ENCODE measurements around the gene PDCD4.
"Not testable (repeated sequence)": the region's sequence is repeated elsewhere in the genome, so short reads cannot be mapped to it uniquely, and the experiment has no call there.

The PDCD4 gene

GRCh38 chr10:110861930-110862649, 9.6 kb upstream of the PDCD4 start:
- DNase-seq: no peak

GRCh38 chr10:110862961-110863360, 8.8 kb upstream of the PDCD4 start:
- DNase-seq: no peak

GRCh38 chr10:110863361-110863760, 8.4 kb upstream of the PDCD4 start:
- no peak for DNase-seq

GRCh38 chr10:110863956-110864355, 7.8 kb upstream of the PDCD4 start:
- no peak for DNase-seq

- peak; percentile 86 for DNase-seq
Measured at GRCh38 chr10:110864662-110865140, 7.0 kb upstream of the PDCD4 start.

GRCh38 chr10:110865186-110865808, 6.4 kb upstream of the PDCD4 start:
- no peak for DNase-seq

GRCh38 chr10:110865809-110866482, 5.8 kb upstream of the PDCD4 start:
- no peak for DNase-seq

GRCh38 chr10:110867011-110867806, 4.5 kb upstream of the PDCD4 start:
- not testable (repeated sequence) for DNase-seq

GRCh38 chr10:110867807-110868465, 3.8 kb upstream of the PDCD4 start:
- no peak for DNase-seq

- peak; percentile 39 for DNase-seq
Measured at GRCh38 chr10:110868981-110869380, 2.7 kb upstream of the PDCD4 start.

GRCh38 chr10:110870823-110871297, 868 bp upstream of the PDCD4 start:
- no peak for DNase-seq

- DNase-seq: peak; percentile 79
Measured at GRCh38 chr10:110872145-110872983, 636 bp downstream of the PDCD4 start.

- DNase-seq: no peak
Measured at GRCh38 chr10:110872984-110873923, 1.5 kb downstream of the PDCD4 start.

- DNase-seq: no peak
Measured at GRCh38 chr10:110873951-110874350, 2.2 kb downstream of the PDCD4 start.

- no peak for DNase-seq
Measured at GRCh38 chr10:110876000-110876399, 4.3 kb downstream of the PDCD4 start.

- no peak for DNase-seq
Measured at GRCh38 chr10:110876788-110877187, 5.1 kb downstream of the PDCD4 start.

- DNase-seq: no peak
Measured at GRCh38 chr10:110880012-110880411, 8.3 kb downstream of the PDCD4 start.

- no peak for DNase-seq
Measured at GRCh38 chr10:110881247-110881646, 9.5 kb downstream of the PDCD4 start.

- DNase-seq: no peak
Measured at GRCh38 chr10:110881905-110882304, 10.2 kb downstream of the PDCD4 start.

- no peak for DNase-seq
Measured at GRCh38 chr10:110883924-110884323, 12.2 kb downstream of the PDCD4 start.

Data from activated CD4-positive, alpha-beta T cell treated with anti-CD3 and anti-CD28 coated beads, Interleukin-2, amount 50 U/mL, for 16 hours (primary cell).